ENCODE measurements around the gene RMDN3. TPM values are rescaled to one million over a fixed set of nuclear protein-coding genes. Genes with fewer than 3 reads are reported as not detected.
A peak's percentile ranks its signal among the peaks of the same experiment; 100 is the strongest.

RMDN3 gene
- total and polyA plus RNA-seq, 9 of the 15 experiments (the other 6 are each of a cell fraction or from before 2014, with no cell fraction given), result 8.1 to 38.2 (median 25.9) TPM

DNA sequence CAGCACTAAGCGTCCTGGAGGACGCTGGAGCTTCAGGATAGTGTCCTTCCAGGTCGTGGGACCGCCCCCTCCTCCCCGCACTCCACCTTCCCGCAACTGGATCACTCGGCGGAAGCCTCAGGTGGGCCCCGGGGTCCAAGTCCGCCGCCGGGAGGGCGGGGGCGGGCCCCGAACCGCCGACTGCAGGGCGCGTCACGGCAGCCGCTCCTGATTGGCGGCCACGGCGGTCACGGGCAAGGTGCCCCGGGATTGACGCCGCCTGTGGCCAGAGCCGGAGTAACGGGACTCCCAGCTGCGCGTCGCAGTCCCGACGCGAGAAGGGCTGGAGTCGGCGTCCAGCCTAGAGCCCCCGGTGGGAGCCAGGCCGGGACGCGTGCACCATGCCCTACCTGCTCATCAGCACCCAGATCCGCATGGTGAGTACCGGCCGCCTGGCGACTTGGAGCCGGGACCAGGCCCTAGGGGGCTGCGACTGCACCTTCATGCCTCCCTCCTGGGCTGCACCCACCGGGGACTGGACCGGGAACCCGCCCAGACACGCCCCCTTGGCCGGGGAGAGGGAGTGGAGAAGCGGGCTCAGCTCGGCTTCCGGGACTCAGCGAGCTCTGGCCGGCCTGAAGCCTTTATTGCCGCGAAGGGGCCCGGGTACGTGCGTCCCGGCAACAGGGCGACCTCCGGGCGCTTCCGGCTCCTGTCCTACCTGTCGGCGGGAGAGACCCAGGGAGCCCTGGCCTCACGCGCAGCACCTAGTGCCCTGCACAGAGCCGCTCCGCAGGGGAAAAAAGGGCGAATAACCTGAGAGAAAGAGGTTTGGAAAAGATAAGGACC, 9.0 kb upstream of the RMDN3 start, which contains the start of gene GCHFR (continued):
- TF ChIP-seq POLR2AphosphoS5 (IDR thresholded peaks at IDR 0.05; ENCODE audit: control insufficient read depth, insufficient read depth, low read depth, low read length) (0 out of 2 replicates have a peak, but pooled peaks have one; percentile 14), E2F6 (IDR thresholded peaks at IDR 0.05; ENCODE audit: borderline replicate concordance in 1 of 2, extremely low read depth in 1 of 2, insufficient read depth in 1 of 2, insufficient read length in 1 of 2, low read depth in 1 of 2, low read length in 1 of 2, poor library complexity in 1 of 2, severe bottlenecking in 1 of 2) (peak; percentile 94 to 95), ZNF785 (CRISPR knock-in tag; IDR thresholded peaks at IDR 0.05) (no peak), NONO (IDR thresholded peaks at IDR 0.05; ENCODE audit: low read depth in 2 of 2, low read length in 1 of 2) (peak in 1 of 2 experiments; percentile 68; a peak in 1 of 4 replicates), PREB (CRISPR knock-in tag; IDR thresholded peaks at IDR 0.05) (no peak), ZNF232 (CRISPR knock-in tag; IDR thresholded peaks at IDR 0.05) (no peak), ZNF384 (IDR thresholded peaks at IDR 0.05; ENCODE audit: low read depth, low read length) (no peak), SLC30A9 (CRISPR knock-in tag; IDR thresholded peaks at IDR 0.05) (no peak), AFF4 (CRISPR knock-in tag; IDR thresholded peaks at IDR 0.05) (no peak), ZC3H8 (IDR thresholded peaks at IDR 0.05) (no peak), XRCC4 (IDR thresholded peaks at IDR 0.05; ENCODE audit: extremely low read depth, insufficient read depth, insufficient read length) (no peak), IRF1 (CRISPR knock-in tag; IDR thresholded peaks at IDR 0.05; ENCODE audit: borderline replicate concordance) (no peak)
- TF ChIP-seq, protein P1, sequence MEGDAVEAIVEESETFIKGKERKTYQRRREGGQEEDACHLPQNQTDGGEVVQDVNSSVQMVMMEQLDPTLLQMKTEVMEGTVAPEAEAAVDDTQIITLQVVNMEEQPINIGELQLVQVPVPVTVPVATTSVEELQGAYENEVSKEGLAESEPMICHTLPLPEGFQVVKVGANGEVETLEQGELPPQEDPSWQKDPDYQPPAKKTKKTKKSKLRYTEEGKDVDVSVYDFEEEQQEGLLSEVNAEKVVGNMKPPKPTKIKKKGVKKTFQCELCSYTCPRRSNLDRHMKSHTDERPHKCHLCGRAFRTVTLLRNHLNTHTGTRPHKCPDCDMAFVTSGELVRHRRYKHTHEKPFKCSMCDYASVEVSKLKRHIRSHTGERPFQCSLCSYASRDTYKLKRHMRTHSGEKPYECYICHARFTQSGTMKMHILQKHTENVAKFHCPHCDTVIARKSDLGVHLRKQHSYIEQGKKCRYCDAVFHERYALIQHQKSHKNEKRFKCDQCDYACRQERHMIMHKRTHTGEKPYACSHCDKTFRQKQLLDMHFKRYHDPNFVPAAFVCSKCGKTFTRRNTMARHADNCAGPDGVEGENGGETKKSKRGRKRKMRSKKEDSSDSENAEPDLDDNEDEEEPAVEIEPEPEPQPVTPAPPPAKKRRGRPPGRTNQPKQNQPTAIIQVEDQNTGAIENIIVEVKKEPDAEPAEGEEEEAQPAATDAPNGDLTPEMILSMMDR (IDR thresholded peaks at IDR 0.05 in 2 of 3, conservative IDR thresholded peaks at IDR 0.05 in 1 of 3; ENCODE audit: insufficient read depth in 2 of 3, low read depth in 1 of 3, low read length in 3 of 3), result peak; percentile 56 to 61 (median 58); a peak in 5 of 6 replicates
- TF ChIP-seq, protein P2, sequence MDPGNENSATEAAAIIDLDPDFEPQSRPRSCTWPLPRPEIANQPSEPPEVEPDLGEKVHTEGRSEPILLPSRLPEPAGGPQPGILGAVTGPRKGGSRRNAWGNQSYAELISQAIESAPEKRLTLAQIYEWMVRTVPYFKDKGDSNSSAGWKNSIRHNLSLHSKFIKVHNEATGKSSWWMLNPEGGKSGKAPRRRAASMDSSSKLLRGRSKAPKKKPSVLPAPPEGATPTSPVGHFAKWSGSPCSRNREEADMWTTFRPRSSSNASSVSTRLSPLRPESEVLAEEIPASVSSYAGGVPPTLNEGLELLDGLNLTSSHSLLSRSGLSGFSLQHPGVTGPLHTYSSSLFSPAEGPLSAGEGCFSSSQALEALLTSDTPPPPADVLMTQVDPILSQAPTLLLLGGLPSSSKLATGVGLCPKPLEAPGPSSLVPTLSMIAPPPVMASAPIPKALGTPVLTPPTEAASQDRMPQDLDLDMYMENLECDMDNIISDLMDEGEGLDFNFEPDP (CRISPR knock-in tag; IDR thresholded peaks at IDR 0.05), result no peak

All from K562 (cell line).